GM04503 (cell line): ENCODE results near the gene RBPJ.

Experiments
- DNase-seq: peaks from one replicate; pipeline ENCODE4 v3.0.0-alpha.2; 2012; ENCODE audit warnings: low read depth

The RBPJ gene

GRCh38 chr4:26420438-26420837, 99.6 kb downstream of the RBPJ start:
- DNase-seq: no peak

- no peak for DNase-seq
Observed at GRCh38 chr4:26420913-26421312, 100.1 kb downstream of the RBPJ start.

GRCh38 chr4:26424153-26424552, 103.3 kb downstream of the RBPJ start:
- DNase-seq: no peak

- DNase-seq: no peak
Observed at GRCh38 chr4:26424838-26425237, 104.0 kb downstream of the RBPJ start.

- no peak for DNase-seq
Observed at GRCh38 chr4:26425953-26426352, 105.1 kb downstream of the RBPJ start.

- DNase-seq: no peak
Observed at GRCh38 chr4:26426892-26427291, 106.1 kb downstream of the RBPJ start.

GRCh38 chr4:26429910-26430309, 109.1 kb downstream of the RBPJ start:
- no peak for DNase-seq

GRCh38 chr4:26431461-26432180, 110.8 kb downstream of the RBPJ start:
- DNase-seq: no peak

- DNase-seq: no peak
Observed at GRCh38 chr4:26432419-26432818, 111.6 kb downstream of the RBPJ start.

GRCh38 chr4:26433556-26433955, 112.7 kb downstream of the RBPJ start:
- no peak for DNase-seq

- no peak for DNase-seq
Observed at GRCh38 chr4:26434030-26434639, 113.3 kb downstream of the RBPJ start.

- DNase-seq: peak; percentile 34
Observed at GRCh38 chr4:26441102-26441501, 120.3 kb downstream of the RBPJ start.

GRCh38 chr4:26441771-26442170, 121.0 kb downstream of the RBPJ start:
- DNase-seq: no peak

- DNase-seq: no peak
Observed at GRCh38 chr4:26447378-26447777, 126.6 kb downstream of the RBPJ start.

GRCh38 chr4:26450418-26450817, 129.6 kb downstream of the RBPJ start:
- DNase-seq: no peak

- DNase-seq: no peak
Observed at GRCh38 chr4:26451597-26451996, 130.8 kb downstream of the RBPJ start.

- no peak for DNase-seq
Observed at GRCh38 chr4:26452565-26453531, 132.0 kb downstream of the RBPJ start.

- DNase-seq: no peak
Observed at GRCh38 chr4:26454961-26455360, 134.1 kb downstream of the RBPJ start.

- DNase-seq: no peak
Observed at GRCh38 chr4:26455571-26455970, 134.8 kb downstream of the RBPJ start.

- no peak for DNase-seq
Observed at GRCh38 chr4:26457412-26457811, 136.6 kb downstream of the RBPJ start.

- DNase-seq: no peak
Observed at GRCh38 chr4:26458157-26458561, 137.3 kb downstream of the RBPJ start.

- DNase-seq: peak; percentile 17
Observed at GRCh38 chr4:26459054-26459755, 138.4 kb downstream of the RBPJ start.
